Activated T-cell treated with anti-CD3 and anti-CD28 coated beads, Interleukin-2, amount 50 U/mL, for 24 hours (primary cell): Measurements from ENCODE around the gene TEX54.

Experiments used
- DNase-seq: peaks from one replicate; pipeline ENCODE4 v3.0.0-alpha.2; 2020
- H3K27ac Mint-ChIP-seq: 2 replicates; pipeline ENCODE4 v1.8.0; 2020; ENCODE audit warnings: mild to moderate bottlenecking, mixed read lengths
- H3K27me3 Mint-ChIP-seq: 2 replicates; pipeline ENCODE4 v1.8.0; 2020; ENCODE audit warnings: mixed read lengths
- H3K36me3 Mint-ChIP-seq: 2 replicates; pipeline ENCODE4 v1.8.0; 2020; ENCODE audit warnings: low read depth, mixed read lengths
- H3K4me1 Mint-ChIP-seq: 2 replicates; pipeline ENCODE4 v1.8.0; 2020; ENCODE audit warnings: low read depth, mixed read lengths
- H3K4me3 Mint-ChIP-seq: 2 replicates; pipeline ENCODE4 v1.8.0; 2020; ENCODE audit warnings: mild to moderate bottlenecking, moderate library complexity, mixed read lengths
- H3K9me3 Mint-ChIP-seq: 2 replicates; pipeline ENCODE4 v1.8.0; 2020; ENCODE audit warnings: mixed read lengths

Gene TEX54

GRCh38 chr11:62794201-62794775 lies 38.4 kb downstream of the TEX54 start:
- Mint-ChIP-seq H3K4me1 (peaks cover 30% of the 10 kb centered on the region), H3K27ac (peak overlapping the region; percentile 80), H3K27me3 (no peaks in the 10 kb centered on the region), H3K36me3 (peaks cover 97% of the 10 kb centered on the region), H3K4me3 (no peak overlapping the region), H3K9me3 (no peaks in the 10 kb centered on the region)
- no peak for DNase-seq

- Mint-ChIP-seq H3K36me3 (peaks cover 95% of the 10 kb centered on the region), H3K4me3 (peak overlapping the region; percentile 91), H3K4me1 (peaks cover 44% of the 10 kb centered on the region), H3K9me3 (no peaks in the 10 kb centered on the region), H3K27me3 (no peaks in the 10 kb centered on the region), H3K27ac (peak overlapping the region; percentile 96)
- no peak for DNase-seq
Measured at GRCh38 chr11:62792202-62792575, 40.5 kb downstream of the TEX54 start.

- Mint-ChIP-seq H3K9me3 (no peaks in the 10 kb centered on the region), H3K27me3 (no peaks in the 10 kb centered on the region), H3K27ac (peak within 1 kb of the TSS; percentile 96), H3K4me3 (peak within 1 kb of the TSS; percentile 91), H3K4me1 (peaks cover 44% of the 10 kb centered on the region), H3K36me3 (peaks cover 93% of the 10 kb centered on the region)
- DNase-seq = peak; percentile 94
Measured at GRCh38 chr11:62791501-62792201, 41.0 kb downstream of the TEX54 start, which contains the start of gene TMEM223. Gene TMEM223, minus strand, starts transcription at chr11:62792006. Its CDS starts 12 bp downstream, at chr11:62791994.

GRCh38 chr11:62789576-62789975 lies 43.1 kb downstream of the TEX54 start:
- Mint-ChIP-seq H3K36me3 (peaks cover 89% of the 10 kb centered on the region), H3K27me3 (no peaks in the 10 kb centered on the region), H3K4me1 (peaks cover 54% of the 10 kb centered on the region), H3K9me3 (no peaks in the 10 kb centered on the region), H3K4me3 (peak overlapping the region; percentile 91), H3K27ac (peak overlapping the region; percentile 96)
- DNase-seq = no peak

- H3K4me3 Mint-ChIP-seq = peak overlapping the region; percentile 91
- no peaks in the 10 kb centered on the region for H3K9me3 Mint-ChIP-seq
- H3K4me1 Mint-ChIP-seq = peaks cover 51% of the 10 kb centered on the region
- H3K27me3 Mint-ChIP-seq = no peaks in the 10 kb centered on the region
- no peak for DNase-seq
- peak overlapping the region; percentile 96 for H3K27ac Mint-ChIP-seq
- peaks cover 86% of the 10 kb centered on the region for H3K36me3 Mint-ChIP-seq
Measured at GRCh38 chr11:62788991-62789390, 43.6 kb downstream of the TEX54 start.

GRCh38 chr11:62787005-62787759 lies 45.5 kb downstream of the TEX54 start, which contains the start of gene TMEM179B:
Gene TMEM179B, plus strand, starts transcription at chr11:62787402. Its CDS starts 30 bp downstream, at chr11:62787432.
- Mint-ChIP-seq H3K4me3 (peak within 1 kb of the TSS; percentile 91), H3K36me3 (peaks cover 89% of the 10 kb centered on the region), H3K27me3 (no peaks in the 10 kb centered on the region), H3K4me1 (peaks cover 44% of the 10 kb centered on the region), H3K9me3 (no peaks in the 10 kb centered on the region), H3K27ac (peak within 1 kb of the TSS; percentile 96)
- peak; percentile 97 for DNase-seq

GRCh38 chr11:62786318-62787004 lies 46.2 kb downstream of the TEX54 start:
- peak; percentile 89 for DNase-seq
- Mint-ChIP-seq H3K27ac (peak overlapping the region; percentile 95), H3K27me3 (no peaks in the 10 kb centered on the region), H3K9me3 (no peaks in the 10 kb centered on the region), H3K4me3 (peak overlapping the region; percentile 86), H3K4me1 (peaks cover 41% of the 10 kb centered on the region), H3K36me3 (peaks cover 89% of the 10 kb centered on the region)

GRCh38 chr11:62782753-62783152 lies 49.9 kb downstream of the TEX54 start:
- no peaks in the 10 kb centered on the region for H3K27me3 Mint-ChIP-seq
- H3K9me3 Mint-ChIP-seq = no peaks in the 10 kb centered on the region
- no peak for DNase-seq
- peaks cover 78% of the 10 kb centered on the region for H3K36me3 Mint-ChIP-seq
- no peak overlapping the region for H3K4me3 Mint-ChIP-seq
- H3K4me1 Mint-ChIP-seq = peaks cover 16% of the 10 kb centered on the region
- peak overlapping the region; percentile 66 for H3K27ac Mint-ChIP-seq
